GM23248 (cell line): ENCODE measurements around the gene LRRC1.

Experiments
- EZH2 ChIP-seq: fragments of 200-600 bp; sonication (generic); IDR thresholded peaks from 2 replicates; pipeline ENCODE4 v1.6.1; 2018; ENCODE audit warnings: antibody characterized with exemption, mild to moderate bottlenecking; ENCODE audit not compliant: insufficient read depth, poor library complexity, severe bottlenecking
- EZH2phosphoT487 ChIP-seq: fragments of 200-600 bp; sonication (generic); IDR thresholded peaks from 2 replicates; pipeline ENCODE4 v1.6.1; 2018; ENCODE audit warnings: antibody characterized with exemption, moderate library complexity, mild to moderate bottlenecking, low read depth; ENCODE audit not compliant: insufficient read depth

DNA sequence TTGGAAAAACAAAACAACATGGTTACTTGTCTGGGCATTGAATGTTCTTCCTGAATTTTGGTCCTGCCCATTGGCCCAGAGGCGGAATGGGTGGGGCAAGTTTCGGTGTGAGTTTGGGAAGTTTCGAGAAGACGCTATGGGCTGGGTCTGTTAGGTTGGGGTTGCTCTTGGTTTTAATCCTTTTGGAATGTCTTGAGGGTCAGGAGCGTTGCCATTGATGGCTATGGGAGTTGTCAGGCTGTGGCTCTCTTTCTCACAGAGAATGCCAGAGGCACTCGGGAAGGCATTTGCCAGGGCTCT lies 135.0 kb downstream of the LRRC1 start:
- TF ChIP-seq EZH2: no peak
- TF ChIP-seq EZH2phosphoT487: no peak
